ENCODE data around the gene FANCE. TPM values are rescaled to one million over a fixed set of nuclear protein-coding genes. Genes with fewer than 3 reads are reported as not detected.
A peak's percentile ranks its signal among the peaks of the same experiment; 100 is the strongest.

Gene FANCE, protein sequence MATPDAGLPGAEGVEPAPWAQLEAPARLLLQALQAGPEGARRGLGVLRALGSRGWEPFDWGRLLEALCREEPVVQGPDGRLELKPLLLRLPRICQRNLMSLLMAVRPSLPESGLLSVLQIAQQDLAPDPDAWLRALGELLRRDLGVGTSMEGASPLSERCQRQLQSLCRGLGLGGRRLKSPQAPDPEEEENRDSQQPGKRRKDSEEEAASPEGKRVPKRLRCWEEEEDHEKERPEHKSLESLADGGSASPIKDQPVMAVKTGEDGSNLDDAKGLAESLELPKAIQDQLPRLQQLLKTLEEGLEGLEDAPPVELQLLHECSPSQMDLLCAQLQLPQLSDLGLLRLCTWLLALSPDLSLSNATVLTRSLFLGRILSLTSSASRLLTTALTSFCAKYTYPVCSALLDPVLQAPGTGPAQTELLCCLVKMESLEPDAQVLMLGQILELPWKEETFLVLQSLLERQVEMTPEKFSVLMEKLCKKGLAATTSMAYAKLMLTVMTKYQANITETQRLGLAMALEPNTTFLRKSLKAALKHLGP
- 11.1 and 14.5 TPM in 2 replicates for total RNA-seq (2014; rRNA removed; shearing (Covaris generic); ENCODE audit: low replicate concordance)

DNA sequence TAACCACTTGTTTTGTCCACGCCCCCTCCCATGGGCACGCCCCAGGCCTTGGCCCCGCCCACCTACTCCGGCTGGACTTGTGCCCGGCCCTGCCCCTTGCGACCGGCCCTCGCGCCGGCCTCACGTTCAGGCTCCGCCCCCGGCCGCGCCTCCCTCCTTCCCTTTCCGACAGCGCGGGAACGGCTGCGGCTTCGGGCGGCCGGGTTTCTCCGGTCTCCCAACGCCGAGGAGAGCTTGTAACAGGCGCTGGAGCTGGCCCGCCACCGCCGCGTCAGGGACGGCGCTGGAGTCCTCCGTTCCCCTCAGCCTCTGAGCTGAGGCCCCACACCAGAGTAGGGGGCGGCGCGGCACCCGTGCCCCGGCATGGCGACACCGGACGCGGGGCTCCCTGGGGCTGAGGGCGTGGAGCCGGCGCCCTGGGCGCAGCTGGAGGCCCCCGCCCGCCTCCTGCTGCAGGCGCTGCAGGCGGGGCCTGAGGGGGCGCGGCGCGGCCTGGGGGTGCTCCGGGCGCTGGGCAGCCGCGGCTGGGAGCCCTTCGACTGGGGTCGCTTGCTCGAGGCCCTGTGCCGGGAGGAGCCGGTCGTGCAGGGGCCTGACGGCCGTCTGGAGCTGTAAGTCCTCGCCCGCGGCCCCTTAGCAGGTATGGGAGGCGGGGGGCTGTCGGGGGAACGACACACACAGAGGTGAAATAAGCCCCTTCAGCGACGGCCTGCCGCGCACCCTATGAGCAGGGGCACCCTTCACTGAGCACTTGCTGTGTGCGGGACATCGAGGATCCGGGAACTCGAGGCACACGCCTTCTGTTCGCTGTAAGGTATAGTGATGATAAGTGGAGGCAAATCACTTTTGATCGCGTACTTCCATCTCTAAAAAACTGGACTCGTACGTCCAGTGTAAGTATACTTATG is at the start of gene FANCE:
FANCE (plus strand) TSS at position 156 of the 908 bp plus-strand sequence; CDS start at position 364, 208 bp downstream.
- in situ Hi-C loops (cut with HindIII; ENCODE audit: low pct_unique_long_range_greater_than_20kb, low sequenced_read_pairs): no loop called here
- peak; percentile 92 for DNase-seq (ENCODE audit: low read depth)

DNA sequence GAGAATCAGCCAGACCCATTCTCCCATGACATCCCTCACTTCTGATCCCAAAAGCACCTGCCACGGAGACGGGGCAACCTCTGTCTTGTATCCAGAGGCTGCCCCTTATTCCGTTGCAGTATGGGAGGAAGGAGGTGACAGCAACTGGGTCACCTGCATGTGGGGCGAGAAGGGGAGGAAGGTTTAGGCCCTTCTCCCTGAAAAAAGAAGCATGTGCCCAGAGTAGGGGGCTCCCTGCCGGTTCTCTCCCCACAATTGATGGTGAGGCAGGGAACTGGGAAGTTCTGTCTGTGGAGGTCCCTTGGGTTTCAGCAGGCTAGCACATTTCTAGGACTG is 49.3 kb upstream of the FANCE start:
- in situ Hi-C loops (cut with HindIII; ENCODE audit: low pct_unique_long_range_greater_than_20kb, low sequenced_read_pairs): no loop called here

GRCh38 chr6:35403544-35404442 is 48.3 kb upstream of the FANCE start:
- no peak for DNase-seq (ENCODE audit: low read depth)
- in situ Hi-C loops (cut with HindIII; ENCODE audit: low pct_unique_long_range_greater_than_20kb, low sequenced_read_pairs): no loop called here

More for the DNA sequence above, 49.3 kb upstream of the FANCE start:
- no peak for DNase-seq (ENCODE audit: low read depth)

GRCh38 chr6:35406711-35407485 is 45.2 kb upstream of the FANCE start:
- DNase-seq (ENCODE audit: low read depth): no peak
- in situ Hi-C loops (cut with HindIII; ENCODE audit: low pct_unique_long_range_greater_than_20kb, low sequenced_read_pairs): no loop called here

DNA sequence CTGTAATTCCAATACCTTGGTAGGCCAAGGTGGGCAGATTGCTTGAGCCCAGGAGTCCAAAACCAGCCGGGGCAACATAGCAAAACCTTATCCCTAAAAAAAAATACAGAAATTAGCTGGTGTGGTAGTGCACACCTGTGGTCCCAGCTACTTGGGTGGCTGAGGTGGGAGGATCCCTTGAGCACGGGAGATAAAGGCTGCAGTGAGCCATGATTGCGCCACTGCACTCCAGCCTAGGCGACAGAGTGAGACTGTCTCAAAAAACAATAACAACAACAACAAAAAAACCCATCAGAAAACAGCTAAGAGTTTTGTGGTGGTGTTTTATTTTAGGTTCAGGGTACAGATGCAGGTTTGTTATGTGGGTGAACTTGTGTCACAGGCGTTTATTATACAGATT is 42.9 kb upstream of the FANCE start:
- in situ Hi-C loops (cut with HindIII; ENCODE audit: low pct_unique_long_range_greater_than_20kb, low sequenced_read_pairs): no loop called here
- DNase-seq (ENCODE audit: low read depth): no peak

GRCh38 chr6:35410131-35410530 is 42.0 kb upstream of the FANCE start:
- DNase-seq (ENCODE audit: low read depth): no peak
- in situ Hi-C loops (cut with HindIII; ENCODE audit: low pct_unique_long_range_greater_than_20kb, low sequenced_read_pairs): no loop called here

DNA sequence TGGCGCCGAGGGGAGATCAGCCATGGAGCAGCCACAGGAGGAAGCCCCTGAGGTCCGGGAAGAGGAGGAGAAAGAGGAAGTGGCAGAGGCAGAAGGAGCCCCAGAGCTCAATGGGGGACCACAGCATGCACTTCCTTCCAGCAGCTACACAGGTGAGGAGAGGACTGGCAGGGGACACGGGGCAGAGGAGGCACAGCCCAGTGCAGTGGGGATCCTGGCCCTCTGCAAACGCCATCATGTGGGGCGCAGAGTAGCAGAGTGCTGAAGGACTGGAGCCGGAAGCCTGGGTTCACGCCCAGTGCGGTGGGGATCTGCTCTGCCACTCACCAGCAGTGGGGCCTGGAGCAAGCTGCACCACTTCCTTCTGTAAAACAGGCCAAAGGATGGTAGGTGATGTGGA is 41.1 kb upstream of the FANCE start:
- DNase-seq (ENCODE audit: low read depth): no peak
- in situ Hi-C loops (cut with HindIII; ENCODE audit: low pct_unique_long_range_greater_than_20kb, low sequenced_read_pairs): no loop called here

GRCh38 chr6:35412102-35412501 is 40.0 kb upstream of the FANCE start:
- in situ Hi-C loops (cut with HindIII; ENCODE audit: low pct_unique_long_range_greater_than_20kb, low sequenced_read_pairs): no loop called here
- DNase-seq (ENCODE audit: low read depth): no peak

DNA sequence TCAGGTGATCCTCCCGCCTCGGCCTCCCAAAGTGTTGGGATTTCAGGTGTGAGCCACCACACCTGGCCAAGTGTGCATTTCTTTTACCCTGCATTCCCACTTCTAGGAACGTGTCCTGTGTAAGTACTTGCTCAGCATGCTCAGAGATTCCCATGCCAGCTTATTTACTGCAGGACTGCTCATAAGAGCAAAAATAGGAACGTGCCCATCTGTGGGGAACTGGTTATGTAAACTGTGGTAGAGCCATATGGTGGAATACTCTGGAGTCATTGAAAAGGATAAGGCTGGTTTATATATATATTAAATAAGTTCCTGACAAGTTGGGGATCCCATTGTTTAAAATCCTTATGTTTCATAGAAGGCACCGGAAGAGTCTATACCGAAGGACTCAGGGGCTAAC is 38.2 kb upstream of the FANCE start:
- in situ Hi-C loops (cut with HindIII; ENCODE audit: low pct_unique_long_range_greater_than_20kb, low sequenced_read_pairs): no loop called here
- no peak for DNase-seq (ENCODE audit: low read depth)

DNA sequence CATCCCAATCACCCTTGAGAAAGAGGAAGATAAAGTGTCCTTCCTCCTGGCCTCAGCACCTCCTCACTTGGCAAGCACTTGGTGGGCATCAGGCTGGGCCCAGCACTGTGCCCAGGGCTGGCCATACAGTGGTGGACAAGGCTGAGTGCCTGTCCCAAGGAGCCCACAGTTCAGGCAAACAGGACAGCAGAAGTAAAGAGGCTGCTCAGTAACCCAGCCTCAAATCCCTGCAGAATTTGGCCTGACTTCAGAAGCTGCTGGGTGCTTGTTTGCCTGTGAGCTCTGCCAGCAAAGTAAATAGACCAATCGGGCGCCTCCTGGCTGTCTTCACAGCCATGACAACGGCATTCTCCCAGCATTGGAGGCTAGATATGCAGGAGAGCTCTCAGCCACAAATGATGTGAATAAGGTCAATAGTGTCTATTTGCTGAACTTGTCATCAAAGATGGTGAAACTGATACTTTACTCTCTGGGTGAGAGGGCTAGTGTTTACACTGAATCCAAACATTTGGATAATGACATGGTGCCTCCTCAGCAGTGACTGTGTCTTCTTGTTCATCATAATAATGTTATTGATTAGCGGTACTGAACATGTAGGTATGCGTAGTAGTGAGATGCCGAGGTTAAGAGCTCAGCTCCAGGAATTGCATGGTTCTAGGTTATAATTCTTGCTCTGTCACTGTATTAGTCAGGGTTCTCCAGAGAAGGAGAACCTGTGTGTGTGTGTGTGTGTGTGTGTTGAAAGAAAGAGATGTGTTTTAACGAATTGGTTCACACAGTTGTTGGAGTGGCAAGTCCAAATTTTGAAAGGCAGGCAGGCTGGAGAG is 36.9 kb upstream of the FANCE start:
- peak; percentile 33 for DNase-seq (ENCODE audit: low read depth)
- in situ Hi-C loops (cut with HindIII; ENCODE audit: low pct_unique_long_range_greater_than_20kb, low sequenced_read_pairs): no loop called here

- in situ Hi-C loops (cut with HindIII; ENCODE audit: low pct_unique_long_range_greater_than_20kb, low sequenced_read_pairs): no loop called here
- DNase-seq (ENCODE audit: low read depth): no peak
Observed at GRCh38 chr6:35417979-35418661, 34.0 kb upstream of the FANCE start.

DNA sequence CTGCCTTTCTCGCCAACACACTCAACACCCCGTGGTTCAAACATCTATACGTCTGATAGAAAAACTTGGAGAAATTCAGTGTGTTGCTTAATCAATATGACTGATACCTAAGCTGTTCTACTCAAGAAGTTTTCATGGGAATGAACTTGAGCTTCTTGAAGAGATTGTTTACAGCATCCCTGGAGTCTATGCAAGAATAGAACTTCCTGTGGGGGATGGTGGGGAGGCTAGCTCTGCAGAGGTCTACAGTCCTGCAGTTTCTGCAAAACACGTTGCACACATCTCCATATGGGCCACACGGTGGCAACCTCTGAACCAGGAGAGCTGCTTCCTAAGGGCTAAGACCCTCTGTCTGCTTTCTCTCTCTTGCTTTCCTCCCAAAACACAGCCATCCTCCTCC is 32.7 kb upstream of the FANCE start:
- in situ Hi-C loops (cut with HindIII; ENCODE audit: low pct_unique_long_range_greater_than_20kb, low sequenced_read_pairs): no loop called here
- DNase-seq (ENCODE audit: low read depth): no peak

DNA sequence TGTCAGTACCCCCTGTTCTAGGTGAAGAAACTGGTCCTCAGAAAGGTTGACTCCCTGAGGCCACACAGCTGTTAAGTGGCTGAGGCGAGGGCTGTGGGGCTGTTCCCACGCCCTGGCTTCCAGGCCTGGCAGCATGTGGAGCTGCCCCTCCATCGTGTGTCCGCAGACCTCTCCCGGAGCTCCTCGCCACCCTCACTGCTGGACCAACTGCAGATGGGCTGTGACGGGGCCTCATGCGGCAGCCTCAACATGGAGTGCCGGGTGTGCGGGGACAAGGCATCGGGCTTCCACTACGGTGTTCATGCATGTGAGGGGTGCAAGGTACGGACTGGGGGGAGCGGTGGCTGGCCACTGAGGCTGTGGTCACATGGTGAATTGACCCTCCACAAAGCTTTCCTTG is 32.2 kb upstream of the FANCE start:
- no peak for DNase-seq (ENCODE audit: low read depth)
- in situ Hi-C loops (cut with HindIII; ENCODE audit: low pct_unique_long_range_greater_than_20kb, low sequenced_read_pairs): no loop called here

GRCh38 chr6:35425284-35425683 is 26.9 kb upstream of the FANCE start:
- peak; percentile 7 for DNase-seq (ENCODE audit: low read depth)
- in situ Hi-C loops (cut with HindIII; ENCODE audit: low pct_unique_long_range_greater_than_20kb, low sequenced_read_pairs): no loop called here

GRCh38 chr6:35426074-35426473 is 26.1 kb upstream of the FANCE start:
- in situ Hi-C loops (cut with HindIII; ENCODE audit: low pct_unique_long_range_greater_than_20kb, low sequenced_read_pairs): no loop called here

GRCh38 chr6:35427435-35427834 is 24.7 kb upstream of the FANCE start:
- DNase-seq (ENCODE audit: low read depth): no peak
- in situ Hi-C loops (cut with HindIII; ENCODE audit: low pct_unique_long_range_greater_than_20kb, low sequenced_read_pairs): no loop called here

More at GRCh38 chr6:35426074-35426473, 26.1 kb upstream of the FANCE start:
- no peak for DNase-seq (ENCODE audit: low read depth)
